A204.1 (cell line): Measurements from ENCODE around the gene MGAT2.
"Not testable (repeated sequence)": the region's sequence is repeated elsewhere in the genome, so short reads cannot be mapped to it uniquely, and the experiment has no call there.

Experiments
- FAIRE-seq: peaks from 2 replicates; lab custom pipeline; 2012; peaks lifted over from hg19 to GRCh38; lab: Jason Lieb, UNC

The MGAT2 gene

GRCh38 chr14:49620182-49621113, at the start of gene MGAT2, which contains the start of gene RPL36AL:
TSS of gene MGAT2 (plus strand) at chr14:49620799. CDS start at chr14:49621269, 470 bp downstream.
TSS of gene RPL36AL (minus strand) at chr14:49620626. CDS start at chr14:49619104, 1,522 bp downstream.
- FAIRE-seq: peak; percentile 21

DNA sequence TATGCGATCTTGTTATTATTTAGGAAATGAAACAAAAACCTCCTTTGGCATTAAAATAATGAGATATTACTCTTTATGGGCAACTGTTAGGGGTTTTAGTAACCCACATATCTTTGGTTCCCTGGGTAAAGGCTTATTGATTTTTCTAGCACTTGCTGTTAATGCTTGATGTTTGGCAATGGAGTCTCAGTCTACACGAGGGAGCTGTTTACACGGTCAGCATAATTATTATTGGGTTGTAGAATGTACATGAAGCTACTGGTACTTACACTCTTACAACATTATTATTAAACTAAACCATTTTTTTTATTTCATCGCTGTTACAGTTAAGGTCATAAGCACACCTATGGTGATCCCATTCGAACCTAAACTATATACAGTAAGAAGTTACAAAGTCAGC, 46.6 kb upstream of the MGAT2 start:
- no peak for FAIRE-seq

- FAIRE-seq: no peak
Observed at GRCh38 chr14:49578141-49578540, 42.5 kb upstream of the MGAT2 start.

- FAIRE-seq: no peak
Observed at GRCh38 chr14:49579841-49580240, 40.8 kb upstream of the MGAT2 start.

DNA sequence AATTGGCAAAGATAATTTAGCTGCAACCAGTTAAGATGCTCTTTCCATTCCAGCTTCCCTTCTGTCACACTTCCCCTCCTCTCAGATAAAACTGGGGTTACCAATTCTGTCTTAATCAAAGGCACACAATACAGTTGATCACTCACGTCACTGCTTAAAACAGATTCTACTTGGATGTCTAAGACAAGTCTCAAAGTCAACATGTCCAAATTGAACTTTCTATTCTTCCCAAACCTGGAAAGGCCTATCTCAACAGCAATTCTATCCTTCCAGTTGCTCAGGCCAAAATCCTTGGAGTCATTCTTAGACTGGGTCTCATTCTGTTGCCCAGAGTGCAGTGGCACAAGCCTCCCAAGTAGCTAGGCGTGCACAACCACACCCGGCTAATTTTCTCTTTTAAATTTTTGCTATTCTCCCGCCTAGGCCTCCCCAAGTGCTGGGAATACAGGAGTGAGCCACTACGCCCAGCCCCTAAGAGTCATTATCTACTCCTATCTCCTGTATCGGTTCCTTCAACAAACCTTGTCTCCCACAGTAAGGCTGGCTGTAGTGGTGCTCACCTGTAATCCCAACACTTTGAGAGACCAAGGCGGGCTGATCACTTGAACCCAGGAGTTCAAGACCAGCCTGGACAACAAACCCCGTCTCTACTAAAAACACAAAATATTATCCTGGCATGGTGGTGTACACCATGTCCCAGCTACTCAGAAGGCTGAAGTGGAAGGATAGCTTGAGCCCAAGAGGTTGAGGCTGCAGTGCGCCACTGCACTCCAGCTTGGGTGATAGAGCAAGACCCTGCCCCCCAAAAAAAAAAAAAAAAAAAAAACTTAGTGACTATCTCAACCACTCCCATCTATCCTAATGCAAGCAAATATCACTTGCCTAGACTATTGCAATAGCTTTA, 39.1 kb upstream of the MGAT2 start:
- no peak for FAIRE-seq

- FAIRE-seq: no peak
Observed at GRCh38 chr14:49582113-49582977, 38.3 kb upstream of the MGAT2 start.

- FAIRE-seq: no peak
Observed at GRCh38 chr14:49583629-49584028, 37.0 kb upstream of the MGAT2 start.

DNA sequence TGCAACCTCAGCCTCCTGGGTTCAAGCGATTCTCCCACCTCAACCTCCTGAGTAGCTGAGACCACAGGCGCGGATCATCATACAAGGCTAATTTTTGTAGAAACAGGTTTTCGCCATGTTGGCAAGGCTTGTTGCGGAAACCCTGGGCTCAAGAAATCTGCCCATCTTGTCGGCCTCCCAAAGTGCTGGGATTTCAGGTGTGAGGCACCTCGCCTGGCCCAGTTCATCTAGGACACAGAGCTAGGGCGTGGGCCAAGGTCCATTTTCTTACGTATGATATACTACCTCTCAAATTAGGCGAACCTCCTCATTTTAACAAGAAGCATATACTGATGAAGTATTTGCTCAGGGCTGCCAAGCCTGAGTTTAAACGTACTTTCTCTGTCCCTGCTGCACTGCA, 36.5 kb upstream of the MGAT2 start:
- FAIRE-seq: no peak

GRCh38 chr14:49584981-49585640, 35.5 kb upstream of the MGAT2 start:
- not testable (repeated sequence) for FAIRE-seq

DNA sequence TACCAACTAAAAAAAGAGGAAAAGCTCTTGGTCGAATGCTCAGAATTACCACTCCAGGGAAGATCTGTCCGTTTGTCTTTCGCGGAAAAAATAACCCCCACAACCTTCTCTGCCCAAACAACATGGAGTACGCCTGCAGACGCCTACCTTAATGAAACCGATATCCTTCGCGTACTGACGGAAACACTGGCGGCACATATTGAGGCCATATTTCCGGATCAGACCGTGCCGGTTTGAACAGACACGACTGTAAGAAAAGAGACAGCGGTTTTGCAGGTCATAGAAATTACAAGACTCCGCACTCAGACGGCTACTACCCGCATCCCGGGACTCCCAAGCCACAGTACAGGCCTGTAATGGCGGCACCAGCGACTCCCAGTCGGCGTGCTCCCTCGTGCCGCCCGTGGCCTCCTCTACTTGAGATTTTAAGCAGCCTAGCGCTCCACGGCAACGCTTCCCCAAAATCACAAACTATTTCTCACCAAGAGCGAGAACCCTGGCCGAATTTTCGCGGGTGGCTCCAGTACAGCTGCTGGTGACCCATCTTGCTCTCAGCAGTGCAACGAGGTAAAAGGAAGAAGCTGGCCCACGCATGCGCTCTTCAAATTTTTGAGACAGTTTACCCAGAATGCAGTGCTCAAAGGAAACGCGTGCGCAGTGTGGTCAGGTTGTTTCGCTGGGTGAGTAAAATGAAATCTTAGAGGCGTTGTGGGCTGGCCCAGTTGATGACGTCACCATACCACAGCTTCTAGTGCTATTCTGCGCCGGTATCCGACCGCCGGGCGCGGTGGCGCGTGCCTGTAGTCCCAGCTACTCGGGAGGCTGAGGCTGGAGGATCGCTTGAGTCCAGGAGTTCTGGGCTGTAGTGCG, 34.6 kb upstream of the MGAT2 start, which contains the start of gene RPS29:
Gene RPS29 (minus strand): TSS at position 578 of the 870 bp plus-strand sequence. CDS start 34 bp downstream, at position 544.
- FAIRE-seq: peak; percentile 95

DNA sequence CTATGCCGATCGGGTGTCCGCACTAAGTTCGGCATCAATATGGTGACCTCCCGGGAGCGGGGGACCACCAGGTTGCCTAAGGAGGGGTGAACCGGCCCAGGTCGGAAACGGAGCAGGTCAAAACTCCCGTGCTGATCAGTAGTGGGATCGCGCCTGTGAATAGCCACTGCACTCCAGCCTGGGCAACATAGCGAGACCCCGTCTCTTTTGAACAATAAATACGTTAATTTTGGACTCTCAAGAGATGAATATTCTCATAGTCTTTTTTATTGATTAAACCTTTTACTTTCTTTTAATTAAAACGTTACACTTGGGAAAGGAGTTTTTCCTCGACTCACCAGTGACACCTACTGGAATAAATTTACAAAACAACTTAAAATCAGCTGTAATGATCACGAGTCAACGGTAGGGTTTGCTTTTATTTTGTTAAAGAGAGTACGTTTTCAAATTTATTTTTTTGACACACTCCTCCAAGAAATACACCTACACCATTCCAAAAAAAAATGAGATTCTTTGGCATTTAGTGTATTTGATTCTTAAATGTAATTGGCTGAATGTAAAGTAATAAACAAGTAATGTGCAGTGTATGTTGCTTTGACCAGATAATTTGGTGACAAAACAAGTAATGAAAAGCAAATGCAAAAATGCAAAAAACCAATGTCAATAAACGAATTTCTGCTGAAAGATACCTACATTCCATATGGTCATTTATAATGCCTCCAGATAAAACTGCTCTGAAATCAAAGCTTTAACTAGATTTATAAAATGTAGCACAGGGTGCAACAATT, 33.7 kb upstream of the MGAT2 start:
- FAIRE-seq: peak; percentile 96

- no peak for FAIRE-seq
Observed at GRCh38 chr14:49589387-49589786, 31.2 kb upstream of the MGAT2 start.

- FAIRE-seq: peak; percentile 81
Observed at GRCh38 chr14:49593016-49593415, 27.6 kb upstream of the MGAT2 start.

- peak; percentile 95 for FAIRE-seq
Observed at GRCh38 chr14:49594347-49595091, 26.1 kb upstream of the MGAT2 start.

DNA sequence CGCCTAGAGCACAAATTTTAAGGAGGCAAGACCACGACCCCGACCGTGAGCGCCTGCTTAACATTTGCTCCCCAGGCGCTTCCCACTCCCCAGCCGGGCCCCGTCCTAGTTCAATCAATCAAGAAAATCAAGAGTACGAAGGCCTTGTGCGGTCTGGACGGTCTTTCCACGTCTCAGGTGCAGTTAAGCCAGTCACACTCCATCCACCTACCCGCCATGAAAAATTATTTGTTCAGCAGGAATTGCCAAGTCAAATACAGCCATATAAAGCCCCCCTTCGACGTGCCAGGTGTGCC, 22.5 kb upstream of the MGAT2 start:
- FAIRE-seq: no peak

GRCh38 chr14:49598485-49599300, 21.9 kb upstream of the MGAT2 start, which contains the start of gene LRR1:
TSS of gene LRR1 (plus strand) at chr14:49598940. CDS start at chr14:49599021, 81 bp downstream.
- FAIRE-seq: no peak

DNA sequence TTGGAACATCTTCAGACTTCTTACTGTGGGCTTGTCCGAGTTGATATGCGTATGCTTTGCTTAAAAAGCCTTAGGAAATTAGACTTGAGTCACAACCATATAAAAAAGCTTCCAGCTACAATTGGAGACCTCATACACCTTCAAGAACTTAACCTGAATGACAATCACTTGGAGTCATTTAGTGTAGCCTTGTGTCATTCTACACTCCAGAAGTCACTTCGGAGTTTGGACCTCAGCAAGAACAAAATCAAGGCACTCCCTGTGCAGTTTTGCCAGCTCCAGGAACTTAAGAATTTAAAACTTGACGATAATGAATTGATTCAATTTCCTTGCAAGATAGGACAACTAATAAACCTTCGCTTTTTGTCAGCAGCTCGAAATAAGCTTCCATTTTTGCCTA, 13.0 kb upstream of the MGAT2 start:
- no peak for FAIRE-seq

GRCh38 chr14:49612251-49612650, 8.3 kb upstream of the MGAT2 start:
- no peak for FAIRE-seq
